Measurements from ENCODE around the gene CETN2.

Gene CETN2

DNA sequence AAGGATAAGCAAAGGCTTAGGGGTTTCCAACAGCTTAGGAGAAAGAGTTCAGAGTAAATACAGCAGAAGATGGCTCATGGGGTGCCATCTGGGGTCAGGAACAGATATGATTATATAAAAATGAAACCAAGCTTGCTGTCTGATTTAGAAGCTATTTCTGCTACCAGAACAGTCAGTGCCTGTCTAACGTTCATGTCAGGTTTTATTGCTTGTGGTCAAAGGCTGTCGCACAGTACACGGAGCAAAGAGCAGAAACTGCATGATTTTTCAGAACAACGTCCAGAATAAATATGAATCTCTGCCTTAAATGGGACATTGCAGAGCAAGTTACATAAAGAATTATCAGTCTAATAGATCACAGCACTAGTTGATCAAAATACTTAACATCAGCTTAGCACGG lies 17.4 kb downstream of the CETN2 start:
- no peak overlapping the region for H2AFZ ChIP-seq (ENCODE audit: insufficient read depth, low read length, poor library complexity)
- H3K18ac ChIP-seq (ENCODE audit: low read length), result no peak overlapping the region
- WGBS (ENCODE audit: extremely low coverage, insufficient coverage, insufficient read length), result no CpG with 5 or more reads among the region's 5 CpGs
- no peaks in the 10 kb centered on the region for H3K9me3 ChIP-seq (ENCODE audit: insufficient read depth, low read depth, low read length)
- H4K91ac ChIP-seq (ENCODE audit: low read depth, low read length), result no peak overlapping the region
- no peak overlapping the region for H4K8ac ChIP-seq (ENCODE audit: low read depth, low read length)
- H3K4me3 ChIP-seq (ENCODE audit: low read depth, low read length), result no peak overlapping the region
- no peaks in the 10 kb centered on the region for H3K4me1 ChIP-seq (ENCODE audit: control insufficient read depth in 1 of 2, insufficient read depth in 2 of 2, low read length in 2 of 2)
- no peak overlapping the region for H3K14ac ChIP-seq (ENCODE audit: low read length)
- H2BK5ac ChIP-seq (ENCODE audit: low read depth, low read length, poor library complexity), result no peak overlapping the region
- DNase-seq, result no peak
- no peaks in the 10 kb centered on the region for H3K79me1 ChIP-seq (ENCODE audit: low read length)
- no peaks in the 10 kb centered on the region for H3K27me3 ChIP-seq (ENCODE audit: insufficient read depth, low read length)
- no peak overlapping the region for H3K23ac ChIP-seq (ENCODE audit: low read length)
- no peak overlapping the region for H2BK12ac ChIP-seq (ENCODE audit: low read length)
- H2AK5ac ChIP-seq (ENCODE audit: low read length), result no peak overlapping the region
- no peaks in the 10 kb centered on the region for H3K79me2 ChIP-seq (ENCODE audit: control insufficient read depth, insufficient read depth, low read length, poor library complexity)
- no peak overlapping the region for H2BK120ac ChIP-seq (ENCODE audit: insufficient read depth, low read length, poor library complexity)
- H3K36me3 ChIP-seq (ENCODE audit: control insufficient read depth in 1 of 2, insufficient read depth in 2 of 2, low read length in 2 of 2), result no peaks in the 10 kb centered on the region
- no peak overlapping the region for H3K4ac ChIP-seq (ENCODE audit: low read depth, low read length)
- no peak overlapping the region for H3K4me2 ChIP-seq (ENCODE audit: low read length)
- H4K12ac ChIP-seq (ENCODE audit: low read depth, low read length), result no peak overlapping the region
- H3K9ac ChIP-seq (ENCODE audit: low read length), result no peak overlapping the region
- H3K27ac ChIP-seq (ENCODE audit: low read depth, low read length), result no peak overlapping the region

- no peak for DNase-seq
- Histone ChIP-seq H2BK5ac (ENCODE audit: low read depth, low read length, poor library complexity) (no peak overlapping the region), H3K23ac (ENCODE audit: low read length) (no peak overlapping the region), H3K9ac (ENCODE audit: low read length) (no peak overlapping the region), H2AFZ (ENCODE audit: insufficient read depth, low read length, poor library complexity) (no peak overlapping the region), H4K12ac (ENCODE audit: low read depth, low read length) (no peak overlapping the region), H3K27me3 (ENCODE audit: insufficient read depth, low read length) (no peaks in the 10 kb centered on the region), H3K9me3 (ENCODE audit: insufficient read depth, low read depth, low read length) (no peaks in the 10 kb centered on the region), H3K4me3 (ENCODE audit: low read depth, low read length) (no peak overlapping the region), H3K4me1 (ENCODE audit: control insufficient read depth in 1 of 2, insufficient read depth in 2 of 2, low read length in 2 of 2) (no peaks in the 10 kb centered on the region), H3K18ac (ENCODE audit: low read length) (no peak overlapping the region), H3K79me1 (ENCODE audit: low read length) (no peaks in the 10 kb centered on the region), H4K8ac (ENCODE audit: low read depth, low read length) (no peak overlapping the region), H3K79me2 (ENCODE audit: control insufficient read depth, insufficient read depth, low read length, poor library complexity) (no peaks in the 10 kb centered on the region), H2BK120ac (ENCODE audit: insufficient read depth, low read length, poor library complexity) (no peak overlapping the region), H2AK5ac (ENCODE audit: low read length) (no peak overlapping the region), H3K4me2 (ENCODE audit: low read length) (no peak overlapping the region), H3K36me3 (ENCODE audit: control insufficient read depth in 1 of 2, insufficient read depth in 2 of 2, low read length in 2 of 2) (no peaks in the 10 kb centered on the region), H2BK12ac (ENCODE audit: low read length) (no peak overlapping the region), H4K91ac (ENCODE audit: low read depth, low read length) (no peak overlapping the region), H3K14ac (ENCODE audit: low read length) (no peak overlapping the region), H3K4ac (ENCODE audit: low read depth, low read length) (no peak overlapping the region), H3K27ac (ENCODE audit: low read depth, low read length) (no peak overlapping the region)
- WGBS (ENCODE audit: extremely low coverage, insufficient coverage, insufficient read length), result no CpG with 5 or more reads among the region's 4 CpGs
Observed at GRCh38 chrX:152810403-152810802, 20.2 kb downstream of the CETN2 start.

DNA sequence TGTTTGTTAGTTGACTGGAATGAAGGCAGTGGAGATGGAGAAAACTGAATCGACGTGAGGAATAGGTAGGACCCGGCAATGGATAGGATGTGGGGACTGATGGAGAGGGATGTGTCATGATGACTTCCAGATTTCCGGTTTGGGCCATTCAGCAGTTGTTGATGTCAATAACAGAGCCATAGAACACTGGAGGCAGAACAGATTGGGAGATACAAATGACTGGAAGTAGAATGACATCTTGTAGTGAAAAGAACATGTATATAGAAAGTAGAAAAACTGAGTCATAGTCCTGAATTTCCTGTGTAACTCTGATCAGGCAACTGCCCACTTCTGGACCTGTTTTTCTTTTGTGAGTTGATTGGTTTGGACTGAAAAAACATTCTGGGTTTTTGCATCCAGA lies 24.5 kb downstream of the CETN2 start:
- no peak overlapping the region for H2AFZ ChIP-seq (ENCODE audit: insufficient read depth, low read length, poor library complexity)
- H3K23ac ChIP-seq (ENCODE audit: low read length), result no peak overlapping the region
- no peak overlapping the region for H3K27ac ChIP-seq (ENCODE audit: low read depth, low read length)
- no peaks in the 10 kb centered on the region for H3K4me1 ChIP-seq (ENCODE audit: control insufficient read depth in 1 of 2, insufficient read depth in 2 of 2, low read length in 2 of 2)
- no peak overlapping the region for H3K4me2 ChIP-seq (ENCODE audit: low read length)
- H3K79me2 ChIP-seq (ENCODE audit: control insufficient read depth, insufficient read depth, low read length, poor library complexity), result no peaks in the 10 kb centered on the region
- no peak overlapping the region for H3K18ac ChIP-seq (ENCODE audit: low read length)
- no peak overlapping the region for H3K9ac ChIP-seq (ENCODE audit: low read length)
- H3K9me3 ChIP-seq (ENCODE audit: insufficient read depth, low read depth, low read length), result no peaks in the 10 kb centered on the region
- WGBS (ENCODE audit: extremely low coverage, insufficient coverage, insufficient read length), result no CpG with 5 or more reads among the region's 4 CpGs
- no peaks in the 10 kb centered on the region for H3K36me3 ChIP-seq (ENCODE audit: control insufficient read depth in 1 of 2, insufficient read depth in 2 of 2, low read length in 2 of 2)
- H4K12ac ChIP-seq (ENCODE audit: low read depth, low read length), result no peak overlapping the region
- no peaks in the 10 kb centered on the region for H3K27me3 ChIP-seq (ENCODE audit: insufficient read depth, low read length)
- no peak overlapping the region for H2AK5ac ChIP-seq (ENCODE audit: low read length)
- no peaks in the 10 kb centered on the region for H3K79me1 ChIP-seq (ENCODE audit: low read length)
- H3K4me3 ChIP-seq (ENCODE audit: low read depth, low read length), result no peak overlapping the region
- no peak overlapping the region for H3K4ac ChIP-seq (ENCODE audit: low read depth, low read length)
- H2BK12ac ChIP-seq (ENCODE audit: low read length), result no peak overlapping the region
- no peak overlapping the region for H3K14ac ChIP-seq (ENCODE audit: low read length)
- no peak overlapping the region for H4K91ac ChIP-seq (ENCODE audit: low read depth, low read length)
- no peak for DNase-seq
- H2BK120ac ChIP-seq (ENCODE audit: insufficient read depth, low read length, poor library complexity), result no peak overlapping the region
- no peak overlapping the region for H2BK5ac ChIP-seq (ENCODE audit: low read depth, low read length, poor library complexity)
- H4K8ac ChIP-seq (ENCODE audit: low read depth, low read length), result no peak overlapping the region

- Histone ChIP-seq H3K4me1 (ENCODE audit: control insufficient read depth in 1 of 2, insufficient read depth in 2 of 2, low read length in 2 of 2) (no peaks in the 10 kb centered on the region), H4K12ac (ENCODE audit: low read depth, low read length) (no peak overlapping the region), H3K4ac (ENCODE audit: low read depth, low read length) (no peak overlapping the region), H3K36me3 (ENCODE audit: control insufficient read depth in 1 of 2, insufficient read depth in 2 of 2, low read length in 2 of 2) (no peaks in the 10 kb centered on the region), H4K8ac (ENCODE audit: low read depth, low read length) (no peak overlapping the region), H3K14ac (ENCODE audit: low read length) (no peak overlapping the region), H4K91ac (ENCODE audit: low read depth, low read length) (no peak overlapping the region), H3K79me2 (ENCODE audit: control insufficient read depth, insufficient read depth, low read length, poor library complexity) (no peaks in the 10 kb centered on the region), H2AK5ac (ENCODE audit: low read length) (no peak overlapping the region), H3K9me3 (ENCODE audit: insufficient read depth, low read depth, low read length) (no peaks in the 10 kb centered on the region), H3K27me3 (ENCODE audit: insufficient read depth, low read length) (no peaks in the 10 kb centered on the region), H2BK120ac (ENCODE audit: insufficient read depth, low read length, poor library complexity) (no peak overlapping the region), H2AFZ (ENCODE audit: insufficient read depth, low read length, poor library complexity) (no peak overlapping the region), H3K23ac (ENCODE audit: low read length) (no peak overlapping the region), H2BK5ac (ENCODE audit: low read depth, low read length, poor library complexity) (no peak overlapping the region), H3K4me2 (ENCODE audit: low read length) (no peak overlapping the region), H3K27ac (ENCODE audit: low read depth, low read length) (no peak overlapping the region), H3K4me3 (ENCODE audit: low read depth, low read length) (no peak overlapping the region), H2BK12ac (ENCODE audit: low read length) (no peak overlapping the region), H3K9ac (ENCODE audit: low read length) (no peak overlapping the region), H3K79me1 (ENCODE audit: low read length) (no peaks in the 10 kb centered on the region), H3K18ac (ENCODE audit: low read length) (no peak overlapping the region)
- DNase-seq, result no peak
- no CpG with 5 or more reads among the region's 1 CpG for WGBS (ENCODE audit: extremely low coverage, insufficient coverage, insufficient read length)
Observed at GRCh38 chrX:152798945-152799344, 31.6 kb downstream of the CETN2 start.
